NB4 (cell line): ENCODE results near the gene AMZ1.

Experiments
- DNase-seq: peaks from one replicate; pipeline ENCODE4 v3.0.0; 2010; ENCODE audit warnings: low read depth
- H3K4me3 ChIP-seq: one replicate; pipeline ENCODE4 v1.5.1; 2011; ENCODE audit warnings: mild to moderate bottlenecking, low read depth, low read length, moderate library complexity
- CTCF ChIP-seq: IDR thresholded peaks from one replicate; pipeline ENCODE4 v1.5.1; 2012; ENCODE audit warnings: low read depth, low read length
- MAX ChIP-seq: IDR thresholded peaks from 2 replicates; pipeline ENCODE4 v1.6.1; 2011; ENCODE audit warnings: low read depth, low read length
- MYC ChIP-seq: IDR thresholded peaks from 2 replicates; pipeline ENCODE4 v1.6.1; 2011; ENCODE audit warnings: low read depth, low read length
- POLR2A ChIP-seq: IDR thresholded peaks from 2 replicates; pipeline ENCODE4 v1.6.1; 2011; ENCODE audit warnings: mild to moderate bottlenecking; ENCODE audit not compliant: insufficient read length; ENCODE audit errors: extremely low read depth

AMZ1 gene

GRCh38 chr7:2758673-2759616 lies 70.9 kb downstream of the AMZ1 start:
- no peak for TF ChIP-seq MAX
- TF ChIP-seq CTCF, result no peak
- TF ChIP-seq POLR2A, result no peak
- no peak for TF ChIP-seq MYC
- H3K4me3 ChIP-seq, result peak overlapping the region; percentile 46
- DNase-seq, result no peak

GRCh38 chr7:2759736-2760097 lies 71.7 kb downstream of the AMZ1 start:
- TF ChIP-seq CTCF (no peak), MAX (no peak), POLR2A (no peak), MYC (no peak)
- DNase-seq, result no peak
- no peak overlapping the region for H3K4me3 ChIP-seq

GRCh38 chr7:2760098-2760889 lies 72.3 kb downstream of the AMZ1 start:
- TF ChIP-seq CTCF (peak; percentile 68), POLR2A (no peak), MAX (no peak), MYC (no peak)
- H3K4me3 ChIP-seq, result no peak overlapping the region
- DNase-seq, result peak; percentile 87

- TF ChIP-seq POLR2A (no peak), MYC (no peak), CTCF (no peak), MAX (no peak)
- DNase-seq, result no peak
Measured at GRCh38 chr7:2761131-2761624, 73.2 kb downstream of the AMZ1 start.

GRCh38 chr7:2761801-2762497 lies 73.9 kb downstream of the AMZ1 start:
- TF ChIP-seq MAX (no peak), CTCF (no peak), MYC (no peak), POLR2A (no peak)
- H3K4me3 ChIP-seq, result no peak overlapping the region
- DNase-seq, result no peak

More at GRCh38 chr7:2761131-2761624, 73.2 kb downstream of the AMZ1 start:
- H3K4me3 ChIP-seq, result no peak overlapping the region
